HCT116 (cell line): ENCODE data around the gene RECQL5. TPM values are rescaled to one million over a fixed set of nuclear protein-coding genes. Genes with fewer than 3 reads are reported as not detected.

Source experiments
- ATAC-seq: fragments of 200-7000 bp; cut with Tn5 transposase; 2 replicates; pipeline ENCODE4 v1.9.1; 2020; ENCODE audit warnings: mild to moderate bottlenecking, moderate library complexity
- BruUV-seq: library from RNA; stranded (reverse); fragments of 400-500 nt; replicated peaks from 2 replicates; lab custom pipeline; 2021; lab: Mats Ljungman, UMichigan
- CTCF ChIA-PET: fragments of 300-600 bp; sonication (Branson Sonifier 250); formaldehyde crosslinking; loops from one replicate; lab custom pipeline; 2021; ENCODE audit warnings: antibody characterized with exemption; lab: Charles Lee
- POLR2A ChIA-PET: fragments of 300-600, 350-600 bp; sonication (Branson Sonifier 250); formaldehyde crosslinking; loops from one replicate; lab custom pipeline; 2021; ENCODE audit warnings: antibody characterized with exemption; lab: Charles Lee
- RAD21 ChIA-PET, 2 experiments: fragments of 300-600 bp; sonication (Branson Sonifier 250); formaldehyde crosslinking; loops; one replicate each; lab custom pipeline; 2023; ENCODE audit warnings: low total read pairs in 2 of 2; ENCODE audit not compliant: uncharacterized antibody in 2 of 2, unreplicated experiment in 2 of 2, low non-redundant PET in 1 of 2; lab: Charles Lee
- DNase-seq: peaks from one replicate; pipeline ENCODE4 v3.0.0-alpha.2; 2010; ENCODE audit warnings: low read depth, low spot score
- H2AFZ ChIP-seq: fragments of 200-600 bp; shearing (Covaris generic), sonication (generic); 2 replicates; pipeline ENCODE4 v1.6.1; 2017; ENCODE audit warnings: low read depth, mixed run types, mixed read lengths, antibody characterized with exemption, low read length; ENCODE audit not compliant: poor library complexity, severe bottlenecking
- H3K27ac ChIP-seq: 2 replicates; pipeline ENCODE4 v1.5.1; 2012; ENCODE audit warnings: low read depth, low read length
- H3K27me3 ChIP-seq: fragments of 200-600 bp; sonication (generic); 2 replicates; pipeline ENCODE4 v1.6.1; 2016; ENCODE audit warnings: mixed run types, low read length, mixed read lengths; ENCODE audit not compliant: insufficient read depth
- H3K36me3 ChIP-seq, 2 experiments: fragments of 200-500 bp in 1 of 2; fragments of 200-600 bp in 1 of 2; sonication (Bioruptor generic) in 1 of 2; sonication (generic) in 1 of 2; 2 replicates each; pipeline versions ENCODE4 v1.5.1 to v1.6.1; 2014 to 2016; ENCODE audit warnings: low read length in 2 of 2, inconsistent platforms in 1 of 2, mixed read lengths in 1 of 2, mixed run types in 1 of 2; ENCODE audit not compliant: insufficient read depth in 2 of 2, control insufficient read depth in 1 of 2
- H3K4me1 ChIP-seq, 2 experiments: fragments of 200-600 bp in 1 of 2; sonication (generic) in 1 of 2; 2 replicates each; pipeline versions ENCODE4 v1.5.1 to v1.6.1; 2012 to 2017; ENCODE audit warnings: low read length in 2 of 2, inconsistent platforms in 1 of 2, mild to moderate bottlenecking in 1 of 2, mixed read lengths in 1 of 2, mixed run types in 1 of 2, moderate library complexity in 1 of 2; ENCODE audit not compliant: insufficient read depth in 2 of 2, control insufficient read depth in 1 of 2
- H3K4me2 ChIP-seq: fragments of 200-600 bp; sonication (generic); 2 replicates; pipeline ENCODE4 v1.6.1; 2017; ENCODE audit warnings: mixed run types, low read length, mixed read lengths
- H3K4me3 ChIP-seq, 2 experiments: fragments of 200-600 bp in 1 of 2; sonication (generic) in 1 of 2; replicated peaks in 1 of 2; 2 replicates each; pipeline ENCODE4 v1.5.1; 2011 to 2016; ENCODE audit warnings: low read length in 2 of 2, control low read depth in 1 of 2, low read depth in 1 of 2, mild to moderate bottlenecking in 1 of 2, mixed read lengths in 1 of 2, mixed run types in 1 of 2
- H3K79me2 ChIP-seq: fragments of 200-600 bp; sonication (generic); 2 replicates; pipeline ENCODE4 v1.6.1; 2017; ENCODE audit warnings: mild to moderate bottlenecking, mixed run types, low read length, moderate library complexity, mixed read lengths; ENCODE audit not compliant: insufficient read depth
- H3K9ac ChIP-seq: fragments of 200-600 bp; sonication (generic); 2 replicates; pipeline ENCODE4 v1.6.1; 2016; ENCODE audit warnings: low read length, mixed read lengths
- H3K9me2 ChIP-seq: fragments of 200-600 bp; sonication (generic), shearing (Covaris generic); 2 replicates; pipeline ENCODE4 v1.6.1; 2017; ENCODE audit warnings: mixed run types, mild to moderate bottlenecking, moderate library complexity; ENCODE audit not compliant: insufficient read depth
- H3K9me3 ChIP-seq, 2 experiments: fragments of 200-500 bp in 1 of 2; fragments of 200-600 bp in 1 of 2; sonication (Bioruptor generic) in 1 of 2; sonication (generic) in 1 of 2; 2 replicates each; pipeline ENCODE4 v1.6.1; 2014 to 2017; ENCODE audit warnings: low read length in 2 of 2, mixed read lengths in 2 of 2, inconsistent platforms in 1 of 2, low read depth in 1 of 2, mild to moderate bottlenecking in 1 of 2, mixed run types in 1 of 2, moderate library complexity in 1 of 2; ENCODE audit not compliant: control insufficient read depth in 1 of 2, insufficient read depth in 1 of 2
- H4K20me1 ChIP-seq: fragments of 200-600 bp; sonication (generic), shearing (Covaris generic); 2 replicates; pipeline ENCODE4 v1.6.1; 2017; ENCODE audit warnings: mixed run types, mild to moderate bottlenecking, moderate library complexity; ENCODE audit not compliant: insufficient read depth
- CBX3 ChIP-seq: IDR thresholded peaks from 2 replicates; pipeline ENCODE4 v1.6.1; 2012; ENCODE audit warnings: low read depth
- CEBPB ChIP-seq: IDR thresholded peaks from 2 replicates; pipeline ENCODE4 v1.6.1; 2012; ENCODE audit warnings: low read depth
- CTCF ChIP-seq, 3 experiments: fragments of 200-600 bp in 1 of 3; sonication (generic) in 1 of 3; IDR thresholded peaks in 2 of 3; conservative IDR thresholded peaks in 1 of 3; 2 replicates each; pipeline ENCODE4 v1.5.1; 2012 to 2017; ENCODE audit warnings: low read depth in 2 of 3, low read length in 2 of 3, antibody characterized with exemption in 1 of 3, borderline replicate concordance in 1 of 3, control low read depth in 1 of 3, mild to moderate bottlenecking in 1 of 3, mixed read lengths in 1 of 3, mixed run types in 1 of 3, moderate library complexity in 1 of 3; ENCODE audit not compliant: insufficient read depth in 1 of 3
- ELF1 ChIP-seq: IDR thresholded peaks from 2 replicates; pipeline ENCODE4 v1.6.1; 2012; ENCODE audit warnings: low read depth, borderline replicate concordance
- JUND ChIP-seq: IDR thresholded peaks from 2 replicates; pipeline ENCODE4 v1.6.1; 2012
- POLR2A ChIP-seq: IDR thresholded peaks from 2 replicates; pipeline ENCODE4 v1.7.0; 2011; ENCODE audit warnings: borderline replicate concordance; ENCODE audit not compliant: insufficient read depth, insufficient read length; ENCODE audit errors: extremely low read depth
- RAD21 ChIP-seq: IDR thresholded peaks from 2 replicates; pipeline ENCODE4 v1.6.1; 2012; ENCODE audit warnings: low read depth, mild to moderate bottlenecking
- SIN3A ChIP-seq: IDR thresholded peaks from 2 replicates; pipeline ENCODE4 v1.6.1; 2012; ENCODE audit warnings: low read depth
- SP1 ChIP-seq: IDR thresholded peaks from 2 replicates; pipeline ENCODE4 v1.6.1; 2012; ENCODE audit warnings: low read depth
- SRF ChIP-seq: IDR thresholded peaks from 2 replicates; pipeline ENCODE4 v1.6.1; 2012; ENCODE audit warnings: low read depth
- TCF7L2 ChIP-seq: IDR thresholded peaks from 2 replicates; pipeline ENCODE4 v1.7.0; 2011; ENCODE audit warnings: borderline replicate concordance, inconsistent platforms; ENCODE audit not compliant: insufficient read depth, insufficient read length; ENCODE audit errors: extremely low read depth
- YY1 ChIP-seq: IDR thresholded peaks from 2 replicates; pipeline ENCODE4 v1.6.1; 2011; ENCODE audit warnings: low read length, low read depth, moderate library complexity, mild to moderate bottlenecking; ENCODE audit not compliant: insufficient replicate concordance; ENCODE audit errors: extremely low read depth
- ZFX ChIP-seq: fragments of 450-650 bp; IDR thresholded peaks from 2 replicates; pipeline ENCODE4 v1.6.1; 2017
- ZNF274 ChIP-seq: fragments of 200-500 bp; sonication (Bioruptor generic); IDR thresholded peaks from 2 replicates; pipeline ENCODE4 v1.6.1; 2014; ENCODE audit warnings: mild to moderate bottlenecking, low read depth, low read length, inconsistent platforms
- intact Hi-C: fragments of 100-400 bp; cut with micrococcal nuclease; formaldehyde crosslinking; loops from 2 replicates; pipeline ENCODE4 v1.10.0; 2022
- total RNA-seq: library from RNA; stranded (reverse); gene quantifications from one replicate; pipeline ENCODE4 v1.2.1, GENCODE V29; 2021; ENCODE audit not compliant: unreplicated experiment
- TF ChIP-seq, protein P1 (sequence below): IDR thresholded peaks from 2 replicates; pipeline ENCODE4 v1.6.1; 2012

Gene RECQL5
- total RNA-seq, 1 experiment from 2014 or later: 83.3 TPM

GRCh38 chr17:75614006-75614405, 52.9 kb downstream of the RECQL5 start:
- DNase-seq: no peak
- CTCF ChIA-PET: interaction anchor here (6.2 kb wide), 1 partner anchor 19 kb away, joined by 43 read pairs; the partner anchor contains the start of gene SMIM5

More at GRCh38 chr17:75614006-75614405, 52.9 kb downstream of the RECQL5 start:
- BruUV-seq: no TSS peak
- TF ChIP-seq CEBPB (no peak), RAD21 (peak; percentile 86), SP1 (no peak), SRF (no peak), YY1 (peak; percentile 12), POLR2A (no peak), ZFX (no peak), SIN3A (no peak), ELF1 (no peak), TCF7L2 (no peak), JUND (no peak), CBX3 (no peak), ZNF274 (no peak), CTCF (IDR thresholded peaks at IDR 0.05 in 2 of 3, conservative IDR thresholded peaks at IDR 0.05 in 1 of 3; ENCODE audit: borderline replicate concordance in 1 of 3, insufficient read depth in 1 of 3, low read depth in 2 of 3, low read length in 2 of 3) (peak; percentile 65 to 91 (median 67); a peak in 5 of 6 replicates)
- TF ChIP-seq, protein P1, sequence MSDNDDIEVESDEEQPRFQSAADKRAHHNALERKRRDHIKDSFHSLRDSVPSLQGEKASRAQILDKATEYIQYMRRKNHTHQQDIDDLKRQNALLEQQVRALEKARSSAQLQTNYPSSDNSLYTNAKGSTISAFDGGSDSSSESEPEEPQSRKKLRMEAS: no peak
- TF ChIP-seq, all 23 proteins: peak for 3
- no peak overlapping the region for H3K9ac ChIP-seq
- H3K27ac ChIP-seq: no peak overlapping the region
- no peaks in the 10 kb centered on the region for H3K9me3 ChIP-seq
- H3K4me2 ChIP-seq: no peak overlapping the region
- peak; percentile 77 for ATAC-seq
- no peak overlapping the region for H3K4me3 ChIP-seq
- peaks cover 24 to 45% of the 10 kb centered on the region in 2 experiments for H3K4me1 ChIP-seq
- no peaks in the 10 kb centered on the region for H3K9me2 ChIP-seq
- ChIA-PET POLR2A (no interaction called here), RAD21 (no interaction called here)
- no peaks in the 10 kb centered on the region for H4K20me1 ChIP-seq
- no peaks in the 10 kb centered on the region for H3K36me3 ChIP-seq
- intact Hi-C loops: no loop called here
- H3K27me3 ChIP-seq: no peaks in the 10 kb centered on the region
- H3K79me2 ChIP-seq: no peaks in the 10 kb centered on the region
- no peak overlapping the region for H2AFZ ChIP-seq
